Panc1 (cell line): Measurements from ENCODE around the gene HDGFL2. TPM values are rescaled to one million over a fixed set of nuclear protein-coding genes. Genes with fewer than 3 reads are reported as not detected.

Source experiments
- ATAC-seq: fragments of 200-7000 bp; cut with Tn5 transposase; 2 replicates; pipeline ENCODE4 v1.9.1; 2020; ENCODE audit warnings: mild to moderate bottlenecking, moderate library complexity
- BruUV-seq: library from RNA; stranded (reverse); fragments of 400-500 nt; replicated peaks from 2 replicates; lab custom pipeline; 2021; lab: Mats Ljungman, UMichigan
- CTCF ChIA-PET: fragments of 300-600 bp; sonication (Branson Sonifier 250); formaldehyde crosslinking; loops from one replicate; lab custom pipeline; 2022; ENCODE audit warnings: antibody characterized with exemption; lab: Charles Lee
- POLR2A ChIA-PET: fragments of 300-600 bp; sonication (Branson Sonifier 250); formaldehyde crosslinking; loops from one replicate; lab custom pipeline; 2022; ENCODE audit warnings: antibody characterized with exemption; lab: Charles Lee
- DNase-seq: peaks from one replicate; pipeline ENCODE4 v3.0.0-alpha.2; 2010; ENCODE audit warnings: low read depth, low spot score
- H3K27ac ChIP-seq: 2 replicates; pipeline ENCODE4 v1.5.1; 2011; ENCODE audit warnings: mild to moderate bottlenecking, low read length, inconsistent platforms
- H3K27me3 ChIP-seq: fragments of 200-500 bp; sonication (Bioruptor generic); 2 replicates; pipeline ENCODE4 v1.6.0; 2014; ENCODE audit warnings: low read length, inconsistent platforms; ENCODE audit not compliant: control insufficient read depth, insufficient read depth
- H3K36me3 ChIP-seq: fragments of 200-500 bp; sonication (Bioruptor generic); 2 replicates; pipeline ENCODE4 v1.5.1; 2014; ENCODE audit warnings: inconsistent platforms, mild to moderate bottlenecking, low read length, moderate library complexity; ENCODE audit not compliant: control insufficient read depth, insufficient read depth
- H3K4me1 ChIP-seq: 2 replicates; pipeline ENCODE4 v1.5.1; 2011; ENCODE audit warnings: inconsistent platforms, mild to moderate bottlenecking, low read length, moderate library complexity; ENCODE audit not compliant: control insufficient read depth, insufficient read depth
- H3K4me3 ChIP-seq, 2 experiments: 2 replicates each; pipeline ENCODE4 v1.5.1; 2011 to 2012; ENCODE audit warnings: low read depth in 2 of 2, low read length in 2 of 2, mild to moderate bottlenecking in 2 of 2, inconsistent platforms in 1 of 2, moderate library complexity in 1 of 2
- H3K9me3 ChIP-seq: fragments of 200-500 bp; sonication (Bioruptor generic); 2 replicates; pipeline ENCODE4 v1.5.1; 2014; ENCODE audit warnings: low read depth, mild to moderate bottlenecking, inconsistent platforms, low read length, moderate library complexity; ENCODE audit not compliant: control insufficient read depth, insufficient read depth
- POLR2AphosphoS5 ChIP-seq: IDR thresholded peaks from 2 replicates; pipeline ENCODE4 v1.6.1; 2012; ENCODE audit warnings: mild to moderate bottlenecking, low read depth, low read length, moderate library complexity
- SIN3A ChIP-seq: IDR thresholded peaks from 2 replicates; pipeline ENCODE4 v1.6.1; 2012; ENCODE audit warnings: low read depth, mild to moderate bottlenecking, low read length, moderate library complexity, borderline replicate concordance; ENCODE audit not compliant: insufficient read depth
- TCF7L2 ChIP-seq: IDR thresholded peaks from 2 replicates; pipeline ENCODE4 v1.6.1; 2011; ENCODE audit warnings: mild to moderate bottlenecking, low read depth, low read length, inconsistent platforms
- in situ Hi-C: cut with HindIII; loops from 2 replicates; pipeline ENCODE4 v1.10.0; 2016; ENCODE audit warnings: low sequenced_read_pairs, low pct_unique_long_range_greater_than_20kb
- intact Hi-C: fragments of 100-400 bp; cut with micrococcal nuclease; formaldehyde crosslinking; loops from one replicate; pipeline ENCODE4 v1.10.0; 2022; ENCODE audit not compliant: unreplicated experiment
- total RNA-seq: library from RNA; stranded (reverse); gene quantifications from one replicate; pipeline ENCODE4 v1.2.1, GENCODE V29; 2021; ENCODE audit not compliant: unreplicated experiment
- TF ChIP-seq, protein P1 (sequence below): fragments of 450-650 bp; IDR thresholded peaks from 2 replicates; pipeline ENCODE4 v1.5.1; 2017; ENCODE audit warnings: mild to moderate bottlenecking
- TF ChIP-seq, protein P2 (sequence below), 2 experiments: IDR thresholded peaks; 2 replicates each; pipeline ENCODE4 v1.6.1; 2011 to 2012; ENCODE audit warnings: low read depth in 2 of 2, control low read depth in 1 of 2, low read length in 1 of 2, mild to moderate bottlenecking in 1 of 2, moderate library complexity in 1 of 2; ENCODE audit not compliant: insufficient read depth in 1 of 2

HDGFL2 gene
- total RNA-seq, 1 experiment from 2014 or later, result 56.9 TPM

DNA sequence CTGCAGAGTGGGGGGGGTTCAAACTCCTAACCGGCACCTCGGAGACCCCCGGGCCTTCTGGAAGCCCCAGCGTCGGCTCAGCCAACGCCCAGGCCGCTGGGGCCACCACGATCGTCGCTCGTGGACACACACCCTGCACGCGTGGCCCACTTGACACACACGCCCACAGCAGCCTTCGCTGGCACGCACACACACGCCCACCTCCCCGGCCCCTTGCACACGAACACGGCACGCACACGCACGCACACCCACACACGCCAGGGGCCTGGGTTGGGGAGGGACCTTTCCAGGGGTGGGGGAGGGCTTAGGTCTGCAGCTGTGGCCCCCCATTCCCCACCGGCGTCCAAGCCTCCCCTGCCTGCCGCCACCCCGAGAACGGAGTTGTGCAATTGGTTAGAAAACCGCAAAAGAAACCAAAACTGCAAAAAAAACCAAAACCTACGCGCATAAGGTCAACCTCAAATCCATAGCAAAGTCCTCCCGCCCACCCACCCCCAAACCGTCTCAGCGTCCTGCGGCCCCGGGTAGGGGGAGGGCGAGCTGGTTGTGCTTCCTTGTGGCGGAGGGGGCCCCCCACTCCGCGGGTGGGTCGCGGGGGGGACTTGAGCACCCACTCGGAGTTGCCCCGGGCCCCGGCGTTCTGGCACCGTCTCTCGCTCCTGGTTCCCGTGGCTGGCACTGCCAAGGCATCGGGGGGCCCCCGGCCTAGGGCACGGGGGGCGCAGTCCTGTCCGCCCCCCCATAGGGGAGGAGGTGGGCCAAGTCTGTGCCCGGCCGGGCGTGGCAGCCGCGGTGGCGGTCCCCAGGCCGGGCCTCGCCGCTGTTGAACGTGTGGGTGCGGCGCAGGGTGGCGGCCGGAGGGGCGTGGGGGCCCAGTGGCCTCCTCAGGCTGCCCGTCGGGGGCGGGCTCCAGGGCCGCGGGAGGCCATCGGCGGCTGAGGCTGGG is 71.1 kb downstream of the HDGFL2 start:
- TF ChIP-seq POLR2AphosphoS5, result no peak
- TF ChIP-seq, protein P1, sequence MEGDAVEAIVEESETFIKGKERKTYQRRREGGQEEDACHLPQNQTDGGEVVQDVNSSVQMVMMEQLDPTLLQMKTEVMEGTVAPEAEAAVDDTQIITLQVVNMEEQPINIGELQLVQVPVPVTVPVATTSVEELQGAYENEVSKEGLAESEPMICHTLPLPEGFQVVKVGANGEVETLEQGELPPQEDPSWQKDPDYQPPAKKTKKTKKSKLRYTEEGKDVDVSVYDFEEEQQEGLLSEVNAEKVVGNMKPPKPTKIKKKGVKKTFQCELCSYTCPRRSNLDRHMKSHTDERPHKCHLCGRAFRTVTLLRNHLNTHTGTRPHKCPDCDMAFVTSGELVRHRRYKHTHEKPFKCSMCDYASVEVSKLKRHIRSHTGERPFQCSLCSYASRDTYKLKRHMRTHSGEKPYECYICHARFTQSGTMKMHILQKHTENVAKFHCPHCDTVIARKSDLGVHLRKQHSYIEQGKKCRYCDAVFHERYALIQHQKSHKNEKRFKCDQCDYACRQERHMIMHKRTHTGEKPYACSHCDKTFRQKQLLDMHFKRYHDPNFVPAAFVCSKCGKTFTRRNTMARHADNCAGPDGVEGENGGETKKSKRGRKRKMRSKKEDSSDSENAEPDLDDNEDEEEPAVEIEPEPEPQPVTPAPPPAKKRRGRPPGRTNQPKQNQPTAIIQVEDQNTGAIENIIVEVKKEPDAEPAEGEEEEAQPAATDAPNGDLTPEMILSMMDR, result no peak
- TF ChIP-seq, protein P2, sequence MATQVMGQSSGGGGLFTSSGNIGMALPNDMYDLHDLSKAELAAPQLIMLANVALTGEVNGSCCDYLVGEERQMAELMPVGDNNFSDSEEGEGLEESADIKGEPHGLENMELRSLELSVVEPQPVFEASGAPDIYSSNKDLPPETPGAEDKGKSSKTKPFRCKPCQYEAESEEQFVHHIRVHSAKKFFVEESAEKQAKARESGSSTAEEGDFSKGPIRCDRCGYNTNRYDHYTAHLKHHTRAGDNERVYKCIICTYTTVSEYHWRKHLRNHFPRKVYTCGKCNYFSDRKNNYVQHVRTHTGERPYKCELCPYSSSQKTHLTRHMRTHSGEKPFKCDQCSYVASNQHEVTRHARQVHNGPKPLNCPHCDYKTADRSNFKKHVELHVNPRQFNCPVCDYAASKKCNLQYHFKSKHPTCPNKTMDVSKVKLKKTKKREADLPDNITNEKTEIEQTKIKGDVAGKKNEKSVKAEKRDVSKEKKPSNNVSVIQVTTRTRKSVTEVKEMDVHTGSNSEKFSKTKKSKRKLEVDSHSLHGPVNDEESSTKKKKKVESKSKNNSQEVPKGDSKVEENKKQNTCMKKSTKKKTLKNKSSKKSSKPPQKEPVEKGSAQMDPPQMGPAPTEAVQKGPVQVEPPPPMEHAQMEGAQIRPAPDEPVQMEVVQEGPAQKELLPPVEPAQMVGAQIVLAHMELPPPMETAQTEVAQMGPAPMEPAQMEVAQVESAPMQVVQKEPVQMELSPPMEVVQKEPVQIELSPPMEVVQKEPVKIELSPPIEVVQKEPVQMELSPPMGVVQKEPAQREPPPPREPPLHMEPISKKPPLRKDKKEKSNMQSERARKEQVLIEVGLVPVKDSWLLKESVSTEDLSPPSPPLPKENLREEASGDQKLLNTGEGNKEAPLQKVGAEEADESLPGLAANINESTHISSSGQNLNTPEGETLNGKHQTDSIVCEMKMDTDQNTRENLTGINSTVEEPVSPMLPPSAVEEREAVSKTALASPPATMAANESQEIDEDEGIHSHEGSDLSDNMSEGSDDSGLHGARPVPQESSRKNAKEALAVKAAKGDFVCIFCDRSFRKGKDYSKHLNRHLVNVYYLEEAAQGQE (IDR thresholded peaks at IDR 0.05; ENCODE audit: insufficient read depth in 1 of 2, low read depth in 2 of 2, low read length in 1 of 2), result no peak
- TF ChIP-seq TCF7L2, result no peak
- TF ChIP-seq SIN3A, result no peak
- POLR2A ChIA-PET, result no interaction called here
- BruUV-seq, result no TSS peak
- no peak overlapping the region for H3K4me3 ChIP-seq
- no peaks in the 10 kb centered on the region for H3K27me3 ChIP-seq
- CTCF ChIA-PET, result no interaction called here
- intact Hi-C loops, result no loop called here
- H3K9me3 ChIP-seq, result no peaks in the 10 kb centered on the region
- H3K4me1 ChIP-seq, result no peaks in the 10 kb centered on the region
- in situ Hi-C loops, result no loop called here
- no peak overlapping the region for H3K27ac ChIP-seq
- no peaks in the 10 kb centered on the region for H3K36me3 ChIP-seq
- DNase-seq (no peak), ATAC-seq (no peak)

DNA sequence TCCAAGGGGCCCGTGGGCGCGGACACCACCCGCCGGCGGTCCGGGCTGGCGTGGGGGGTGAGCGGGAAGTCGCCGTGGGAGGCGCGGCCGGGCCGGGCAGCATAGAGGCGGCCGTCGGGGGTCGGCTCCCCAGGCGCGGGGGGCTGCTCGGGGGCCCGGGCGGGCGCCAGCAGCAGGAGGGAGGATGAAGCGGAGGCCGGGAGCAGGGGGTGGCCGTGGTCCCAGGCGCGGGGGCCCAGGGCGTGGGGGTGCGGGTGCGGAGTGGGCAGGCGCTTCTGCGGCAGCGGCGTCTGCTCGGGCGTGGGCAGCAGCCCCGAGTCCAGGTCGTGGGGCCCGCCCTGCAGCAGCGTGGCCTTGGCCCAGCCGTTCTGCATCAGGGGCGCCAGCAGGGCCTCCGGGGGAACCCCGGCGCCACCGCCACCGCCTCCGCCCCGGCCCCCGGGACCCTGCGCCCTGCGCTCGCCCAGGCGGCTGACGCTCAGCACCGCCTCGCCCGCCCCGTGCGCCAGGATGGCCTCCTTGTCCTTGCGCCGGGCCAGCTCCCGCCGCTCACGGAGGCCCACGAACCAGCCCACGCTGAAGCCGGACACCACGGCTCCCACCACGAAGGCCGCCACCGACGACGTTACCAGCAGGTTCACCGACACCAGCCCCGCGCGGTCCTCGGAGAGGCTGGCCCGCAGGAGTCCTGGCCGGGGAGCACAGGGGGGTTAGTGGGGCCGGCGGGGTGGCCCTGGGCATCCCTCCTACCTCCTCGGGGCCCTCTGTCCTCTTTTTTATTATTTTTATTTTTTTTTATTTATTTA is 71.9 kb downstream of the HDGFL2 start:
- Histone ChIP-seq H3K4me3 (no peak overlapping the region), H3K4me1 (no peaks in the 10 kb centered on the region), H3K27me3 (no peaks in the 10 kb centered on the region), H3K36me3 (no peaks in the 10 kb centered on the region), H3K27ac (no peak overlapping the region), H3K9me3 (no peaks in the 10 kb centered on the region)
- ATAC-seq, result no peak
- ChIA-PET POLR2A (no interaction called here), CTCF (no interaction called here)
- in situ Hi-C loops, result no loop called here
- BruUV-seq, result no TSS peak
- TF ChIP-seq, protein P1, result no peak
- TF ChIP-seq SIN3A, result no peak
- TF ChIP-seq, protein P2 (IDR thresholded peaks at IDR 0.05; ENCODE audit: insufficient read depth in 1 of 2, low read depth in 2 of 2, low read length in 1 of 2), result no peak
- no peak for TF ChIP-seq TCF7L2
- no peak for TF ChIP-seq POLR2AphosphoS5
- intact Hi-C loops, result no loop called here
- no peak for DNase-seq
